GM19438 (cell line): ENCODE results near the gene TRIM9.

Experiments used
- ATAC-seq: cut with Tn5 transposase; IDR thresholded peaks from one replicate; pipeline ENCODE4 v1.9.1; 2021; ENCODE audit warnings: low read depth; ENCODE audit not compliant: unreplicated experiment

The TRIM9 gene

DNA sequence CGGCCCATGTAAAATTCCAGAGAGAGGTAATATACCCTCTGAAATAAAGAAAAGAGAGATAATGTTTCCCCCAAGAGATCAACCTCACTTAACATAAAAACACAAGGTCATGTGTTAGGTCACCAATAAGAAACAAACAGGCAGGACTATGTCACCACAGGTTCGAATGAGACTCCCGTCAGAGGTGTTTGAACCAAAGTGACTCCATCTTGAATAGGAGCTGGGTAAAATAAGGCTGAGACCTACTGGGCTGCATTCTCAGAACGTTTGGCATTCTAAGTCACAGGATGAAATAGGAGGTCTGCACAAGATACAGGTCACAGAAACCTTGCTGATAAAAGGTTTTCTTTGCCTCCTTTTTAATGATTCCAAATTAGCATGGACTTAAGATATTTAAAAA is 157.1 kb downstream of the TRIM9 start:
- ATAC-seq: no peak

DNA sequence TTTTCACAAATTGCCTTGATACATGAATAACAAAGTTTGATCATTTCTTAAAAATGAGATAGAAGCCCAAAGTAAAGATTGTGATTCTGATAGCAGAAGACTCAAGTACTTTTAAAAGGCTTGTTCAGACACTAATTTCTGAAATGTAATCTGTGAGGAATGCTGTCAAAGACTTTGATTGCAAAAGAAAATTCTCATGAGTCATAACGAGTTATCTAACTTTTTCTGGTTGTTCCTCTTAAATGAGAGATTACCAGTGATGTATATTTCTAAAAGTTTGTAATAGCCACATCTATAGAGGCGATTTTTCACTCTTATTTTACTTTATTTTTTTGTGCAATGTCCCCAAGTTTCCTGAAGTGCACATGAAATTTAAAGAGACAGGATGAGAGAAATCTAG is 157.6 kb downstream of the TRIM9 start:
- ATAC-seq: no peak

DNA sequence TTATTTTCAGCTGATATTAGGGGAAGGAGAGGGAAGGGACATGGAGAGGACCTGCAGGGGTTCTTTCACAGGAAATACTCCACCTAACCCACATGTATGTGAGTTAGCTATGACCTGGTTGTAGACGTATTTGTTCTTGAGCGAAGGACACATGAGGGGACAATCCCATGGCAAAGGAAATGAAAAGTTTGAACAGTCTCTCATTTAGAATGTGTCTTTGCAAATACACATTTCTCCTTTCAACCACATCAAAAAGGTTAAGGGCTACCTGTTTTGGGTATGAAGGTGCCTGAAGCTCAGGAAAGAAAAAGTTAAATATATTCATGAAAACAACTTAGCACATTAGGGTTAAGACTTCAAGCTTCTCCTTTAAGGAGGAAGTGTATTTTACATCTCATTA is 158.0 kb downstream of the TRIM9 start:
- no peak for ATAC-seq

- no peak for ATAC-seq
These were observed 158.9 kb downstream of the TRIM9 start for GRCh38 chr14:50936016-50936340.

- ATAC-seq: no peak
These were observed 159.5 kb downstream of the TRIM9 start for GRCh38 chr14:50935126-50936015.

- ATAC-seq: no peak
These were observed 162.1 kb downstream of the TRIM9 start for GRCh38 chr14:50932592-50933495.

- no peak for ATAC-seq
These were observed 162.7 kb downstream of the TRIM9 start for GRCh38 chr14:50932156-50932555.

- ATAC-seq: no peak
These were observed 163.3 kb downstream of the TRIM9 start for GRCh38 chr14:50931559-50931958.

- ATAC-seq: no peak
These were observed 165.4 kb downstream of the TRIM9 start for GRCh38 chr14:50929506-50929905.

DNA sequence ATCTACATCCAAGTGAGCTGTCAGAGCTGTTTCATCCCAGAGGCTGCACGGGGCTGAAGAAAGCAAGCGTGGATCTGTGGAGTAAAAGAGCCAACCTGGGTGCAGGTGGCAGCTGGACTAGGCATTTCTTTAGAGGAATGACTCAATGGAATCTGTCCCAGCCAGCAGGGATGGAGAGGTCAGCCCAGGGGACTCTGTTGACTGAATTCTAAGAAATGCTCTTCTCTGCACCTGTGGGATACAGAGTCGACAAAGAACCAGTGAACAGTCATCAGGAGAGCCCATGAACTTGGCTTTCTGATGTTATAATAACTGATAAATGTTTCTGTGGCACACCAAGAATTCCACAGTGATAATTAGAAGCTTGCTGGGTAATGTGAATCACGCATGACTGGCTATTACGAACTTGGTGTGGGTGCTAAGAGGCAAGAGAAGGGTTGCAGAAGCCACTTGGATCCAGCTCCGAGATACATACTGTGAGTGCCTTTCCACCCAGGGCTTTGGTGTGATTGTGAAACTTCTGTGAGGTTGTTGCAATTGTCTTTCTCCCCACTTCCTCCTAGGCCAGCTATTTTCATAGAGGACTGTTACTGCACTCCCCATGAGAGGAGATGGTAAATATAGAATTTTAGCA is 166.8 kb downstream of the TRIM9 start:
- peak; percentile 54 for ATAC-seq

- no peak for ATAC-seq
These were observed 168.0 kb downstream of the TRIM9 start for GRCh38 chr14:50926851-50927386.
